Esophagus mucosa (tissue), 1 donor: ENCODE data around the gene TMEM250. TPM values are rescaled to one million over a fixed set of nuclear protein-coding genes. Genes with fewer than 3 reads are reported as not detected.
A peak's percentile ranks its signal among the peaks of the same experiment; 100 is the strongest.

ENCODE experiments used
- ATAC-seq: fragments of 200-7000 bp; cut with Tn5 transposase; one replicate; pipeline ENCODE4 v1.9.1; 2020
- total RNA-seq: library from RNA; stranded (reverse); gene quantifications from one replicate; pipeline ENCODE4 v1.2.4, GENCODE V29; 2023
- donor health status: DM: yes; HTN: yes; CAD: no.

Gene TMEM250
- total RNA-seq, 1 donor from 2014 or later: 32.6 TPM

GRCh38 chr9:136147038-136147889 lies 28.6 kb upstream of the TMEM250 start:
- no peak for ATAC-seq

- ATAC-seq: no peak
These were observed 27.7 kb upstream of the TMEM250 start for GRCh38 chr9:136146126-136147037.

- ATAC-seq: no peak
These were observed 26.9 kb upstream of the TMEM250 start for GRCh38 chr9:136145580-136145979.

- no peak for ATAC-seq
These were observed 25.8 kb upstream of the TMEM250 start for GRCh38 chr9:136144450-136144849.

- peak; percentile 8 for ATAC-seq
These were observed 24.7 kb upstream of the TMEM250 start for GRCh38 chr9:136143215-136144001.

GRCh38 chr9:136142859-136143214 lies 24.2 kb upstream of the TMEM250 start:
- ATAC-seq: no peak

- no peak for ATAC-seq
These were observed 23.7 kb upstream of the TMEM250 start for GRCh38 chr9:136142414-136142796.

- no peak for ATAC-seq
These were observed 23.2 kb upstream of the TMEM250 start for GRCh38 chr9:136141682-136142413.

GRCh38 chr9:136140966-136141365 lies 22.3 kb upstream of the TMEM250 start:
- no peak for ATAC-seq

GRCh38 chr9:136140046-136140445 lies 21.4 kb upstream of the TMEM250 start:
- no peak for ATAC-seq

- no peak for ATAC-seq
These were observed 19.9 kb upstream of the TMEM250 start for GRCh38 chr9:136138566-136138965.

- ATAC-seq: no peak
These were observed 18.9 kb upstream of the TMEM250 start for GRCh38 chr9:136137321-136138265.

- ATAC-seq: no peak
These were observed 17.7 kb upstream of the TMEM250 start for GRCh38 chr9:136136127-136136925.

GRCh38 chr9:136135326-136136126 lies 16.9 kb upstream of the TMEM250 start:
- no peak for ATAC-seq

GRCh38 chr9:136133959-136134484 lies 15.3 kb upstream of the TMEM250 start:
- ATAC-seq: no peak

- ATAC-seq: no peak
These were observed 14.7 kb upstream of the TMEM250 start for GRCh38 chr9:136133191-136133958.

- ATAC-seq: no peak
These were observed 13.9 kb upstream of the TMEM250 start for GRCh38 chr9:136132512-136133050.
